ENCODE data around the gene CSPG5.

Gene CSPG5

DNA sequence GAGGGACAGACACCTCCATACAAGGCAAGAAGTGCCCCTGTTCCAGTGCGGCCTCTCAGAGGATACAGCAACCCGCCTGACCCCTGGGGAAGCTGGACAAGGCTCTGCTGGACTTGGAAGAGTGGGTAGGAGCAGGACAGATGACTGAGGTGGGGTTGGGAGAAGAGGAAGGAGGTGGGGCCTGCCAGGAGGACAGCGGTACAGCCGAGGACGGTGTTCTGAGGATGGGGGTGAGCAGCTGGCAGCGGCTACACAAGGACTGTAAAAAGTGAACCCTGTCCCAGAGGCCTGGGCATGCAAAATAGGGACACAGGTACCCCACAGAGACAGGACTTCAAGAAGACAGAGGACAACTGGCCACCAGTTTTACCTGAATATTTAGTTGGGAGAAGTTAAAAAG is 41.7 kb downstream of the CSPG5 start:
- DNase-seq (ENCODE audit: low read depth, low spot score), result no peak

GRCh38 chr3:47536221-47536891 is 42.3 kb downstream of the CSPG5 start:
- DNase-seq (ENCODE audit: low read depth, low spot score), result no peak

- DNase-seq (ENCODE audit: low read depth, low spot score), result no peak
Observed at GRCh38 chr3:47533996-47534454, 44.6 kb downstream of the CSPG5 start.

DNA sequence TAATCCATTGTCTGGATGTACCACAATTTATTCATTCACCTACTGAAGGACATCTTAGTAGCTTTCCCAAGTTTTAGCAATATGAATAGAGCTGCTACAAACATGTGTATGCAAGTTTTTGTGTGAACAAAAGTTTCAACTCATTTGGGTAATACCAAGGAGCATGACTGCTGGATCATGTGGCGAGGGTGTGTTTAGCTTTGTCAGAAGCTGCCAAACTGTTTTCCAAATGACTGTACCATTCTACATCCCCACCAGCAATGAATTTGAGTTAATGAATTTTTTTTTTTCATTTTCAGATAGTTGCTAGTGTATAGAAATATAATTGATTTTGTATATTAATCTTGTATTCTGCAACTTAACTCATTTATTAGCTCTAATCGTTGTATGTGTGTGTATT is 45.2 kb downstream of the CSPG5 start:
- no peak for DNase-seq (ENCODE audit: low read depth, low spot score)

GRCh38 chr3:47527952-47528725 is 50.5 kb downstream of the CSPG5 start:
- no peak for DNase-seq (ENCODE audit: low read depth, low spot score)

DNA sequence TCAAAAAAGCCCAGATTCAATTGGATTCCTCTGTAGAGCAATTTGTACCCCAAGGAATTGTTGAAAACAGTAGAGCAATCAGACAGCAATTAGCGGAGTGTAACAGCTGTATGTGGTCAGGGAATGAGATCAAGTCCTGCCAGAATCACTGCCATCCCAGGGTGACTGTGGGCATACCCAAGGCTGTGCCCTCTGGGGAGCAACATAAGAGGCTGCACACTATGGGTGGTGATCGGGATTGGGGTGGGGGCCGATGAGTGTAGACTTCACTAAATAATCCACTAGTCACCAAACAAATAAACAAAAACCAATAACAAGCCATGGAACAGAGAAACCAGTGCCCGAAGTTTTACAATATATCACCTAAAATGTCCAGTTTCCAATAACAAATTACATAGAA is 53.0 kb downstream of the CSPG5 start:
- DNase-seq (ENCODE audit: low read depth, low spot score), result no peak

GRCh38 chr3:47523310-47524073 is 55.2 kb downstream of the CSPG5 start:
- DNase-seq (ENCODE audit: low read depth, low spot score), result no peak

DNA sequence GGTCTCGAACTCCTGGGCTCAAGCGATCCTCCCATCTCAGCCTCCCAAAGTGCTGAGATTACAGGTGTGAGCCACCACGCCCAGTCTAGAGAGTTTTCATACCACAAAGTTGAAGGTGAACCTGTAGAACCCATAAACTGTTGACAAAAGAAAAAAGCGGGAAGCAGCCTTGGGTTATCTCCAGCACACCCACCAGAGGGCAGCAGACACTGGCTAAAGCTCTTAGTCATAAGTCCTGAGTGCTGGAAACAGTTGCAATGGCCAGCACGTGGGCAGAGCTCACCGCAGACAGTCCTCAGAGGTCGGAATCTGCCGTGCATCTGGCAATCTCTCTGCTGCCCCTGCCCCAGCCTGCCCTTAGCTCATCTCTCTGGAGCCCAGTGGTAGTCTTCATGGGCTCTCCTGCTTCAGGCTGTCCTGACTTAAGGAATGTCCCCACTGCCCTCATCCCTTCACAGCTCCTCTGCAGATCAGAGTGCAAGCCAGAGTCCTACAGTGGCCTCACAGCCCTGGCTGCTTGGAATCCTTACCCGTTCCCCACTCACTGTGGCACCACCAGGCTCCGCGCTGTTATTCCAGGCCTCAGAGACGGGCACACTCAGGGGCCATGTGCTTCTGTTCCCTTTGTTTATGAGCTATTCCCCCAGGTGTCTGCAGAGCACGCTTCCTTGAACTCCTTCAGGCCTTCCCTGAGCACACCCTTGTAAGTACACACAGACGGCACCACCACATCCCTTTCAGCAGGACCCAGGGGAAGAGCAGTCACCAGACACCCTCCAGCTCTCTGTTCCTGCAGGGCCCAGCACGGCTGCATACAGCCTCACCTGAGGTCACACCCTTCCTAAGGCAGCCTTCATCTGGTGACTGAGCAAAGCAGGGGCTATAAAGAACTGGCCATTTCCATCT is 56.3 kb downstream of the CSPG5 start:
- DNase-seq (ENCODE audit: low read depth, low spot score), result peak; percentile 30

GRCh38 chr3:47520756-47521155 is 57.9 kb downstream of the CSPG5 start:
- no peak for DNase-seq (ENCODE audit: low read depth, low spot score)

- DNase-seq (ENCODE audit: low read depth, low spot score), result no peak
Observed at GRCh38 chr3:47517937-47518336, 60.7 kb downstream of the CSPG5 start.

GRCh38 chr3:47515864-47516319 is 62.8 kb downstream of the CSPG5 start:
- no peak for DNase-seq (ENCODE audit: low read depth, low spot score)

DNA sequence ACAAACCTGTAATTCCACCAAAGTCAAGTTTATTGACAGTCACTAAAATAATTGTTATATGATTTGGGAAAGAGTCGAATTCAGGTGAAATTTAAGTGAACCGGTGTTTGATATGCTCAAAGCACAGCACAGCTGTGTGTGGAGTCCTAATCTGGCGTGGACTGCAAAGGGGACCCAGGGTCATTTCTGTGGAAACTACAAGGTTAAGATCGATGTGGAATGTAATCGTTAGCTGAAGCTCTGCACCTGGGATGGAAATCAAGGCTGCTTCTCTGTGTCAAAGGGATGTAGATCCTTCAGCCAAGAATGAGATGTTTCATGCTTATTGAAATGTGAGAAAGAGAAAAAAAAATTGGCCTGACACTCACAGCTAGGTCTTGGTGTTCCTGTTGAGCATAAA is 63.6 kb downstream of the CSPG5 start:
- no peak for DNase-seq (ENCODE audit: low read depth, low spot score)

DNA sequence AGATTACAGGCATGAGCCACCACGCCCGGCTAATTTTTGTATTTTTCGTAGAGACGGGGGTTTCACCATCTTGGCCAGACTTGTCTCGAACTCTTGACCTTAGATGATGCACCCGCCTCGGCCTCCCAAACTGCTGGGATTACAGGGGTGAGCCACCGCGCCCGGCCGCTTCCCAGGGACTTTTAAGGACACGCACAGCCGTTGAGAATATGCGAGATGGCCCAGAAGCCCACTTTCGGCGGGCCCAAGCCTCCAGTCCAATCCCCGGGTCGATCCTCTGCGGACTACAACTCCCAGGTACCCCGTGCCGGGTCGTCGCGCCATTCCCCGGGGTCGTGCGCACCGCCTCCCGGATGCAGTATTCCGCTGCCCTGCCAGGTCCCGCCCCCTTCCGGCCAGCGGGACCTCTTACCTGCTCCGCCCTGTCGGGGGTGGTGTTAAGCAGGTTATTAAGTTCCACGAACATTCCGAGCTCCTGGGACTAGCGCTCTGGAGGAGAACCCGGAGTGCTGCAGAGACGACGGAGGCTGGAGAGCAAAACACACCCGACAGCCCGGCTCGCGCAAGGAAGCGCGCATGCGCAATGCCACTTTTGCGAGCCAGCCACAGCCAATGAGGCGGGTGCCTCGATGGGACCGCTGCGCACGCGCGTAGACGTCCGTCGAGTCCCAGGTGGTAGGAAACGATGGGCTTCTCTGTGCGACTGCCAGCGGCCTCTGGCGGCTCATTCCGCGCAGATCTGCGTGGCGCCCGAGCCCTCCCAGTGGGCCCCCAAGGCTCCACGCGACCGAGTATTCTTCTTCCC is 65.3 kb downstream of the CSPG5 start, which contains the start of gene ELP6:
ELP6 (minus strand) TSS at position 588 of the 805 bp plus-strand sequence; CDS start at position 466, 122 bp downstream.
- peak; percentile 90 for DNase-seq (ENCODE audit: low read depth, low spot score)

DNA sequence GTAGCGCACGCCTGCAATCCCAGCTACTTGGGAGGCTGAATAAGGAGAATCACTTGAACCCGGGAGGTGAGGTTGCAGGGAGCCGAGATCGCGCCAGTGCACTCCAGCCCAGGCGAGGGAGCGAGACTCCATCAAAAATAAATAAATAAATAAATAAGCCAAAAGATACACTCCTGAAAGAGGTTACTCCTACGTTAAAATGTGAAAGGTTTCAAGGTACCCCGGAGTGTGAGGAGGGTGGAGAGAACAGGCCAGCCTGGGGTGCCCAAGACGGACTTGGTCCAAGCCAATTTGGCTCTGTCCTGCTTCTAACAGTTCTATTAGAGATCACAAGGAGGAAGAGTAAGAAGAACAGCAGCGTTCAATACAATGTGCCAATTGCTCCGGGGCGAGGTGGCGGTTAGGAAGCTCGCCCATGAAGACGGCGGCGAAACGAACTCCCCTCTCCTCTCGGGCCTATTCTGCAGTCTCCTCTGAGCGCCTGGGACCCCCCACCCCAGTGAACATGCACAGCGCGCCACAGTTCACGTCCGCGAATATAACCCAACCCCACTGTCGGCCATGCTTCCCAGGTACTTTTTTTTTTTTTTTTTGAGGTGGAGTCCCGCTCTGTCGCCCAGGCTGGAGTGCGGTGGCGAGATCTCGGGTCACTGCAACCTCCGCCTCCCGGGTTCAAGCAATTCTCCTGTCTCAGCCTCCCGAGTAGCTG is 66.1 kb downstream of the CSPG5 start:
- DNase-seq (ENCODE audit: low read depth, low spot score), result no peak
